GM21737 (cell line): ENCODE data around the gene AUTS2.

ENCODE experiments used
- ATAC-seq: cut with Tn5 transposase; IDR thresholded peaks from one replicate; pipeline ENCODE4 v1.9.1; 2021; ENCODE audit warnings: mild to moderate bottlenecking, moderate library complexity; ENCODE audit not compliant: unreplicated experiment

The AUTS2 gene

DNA sequence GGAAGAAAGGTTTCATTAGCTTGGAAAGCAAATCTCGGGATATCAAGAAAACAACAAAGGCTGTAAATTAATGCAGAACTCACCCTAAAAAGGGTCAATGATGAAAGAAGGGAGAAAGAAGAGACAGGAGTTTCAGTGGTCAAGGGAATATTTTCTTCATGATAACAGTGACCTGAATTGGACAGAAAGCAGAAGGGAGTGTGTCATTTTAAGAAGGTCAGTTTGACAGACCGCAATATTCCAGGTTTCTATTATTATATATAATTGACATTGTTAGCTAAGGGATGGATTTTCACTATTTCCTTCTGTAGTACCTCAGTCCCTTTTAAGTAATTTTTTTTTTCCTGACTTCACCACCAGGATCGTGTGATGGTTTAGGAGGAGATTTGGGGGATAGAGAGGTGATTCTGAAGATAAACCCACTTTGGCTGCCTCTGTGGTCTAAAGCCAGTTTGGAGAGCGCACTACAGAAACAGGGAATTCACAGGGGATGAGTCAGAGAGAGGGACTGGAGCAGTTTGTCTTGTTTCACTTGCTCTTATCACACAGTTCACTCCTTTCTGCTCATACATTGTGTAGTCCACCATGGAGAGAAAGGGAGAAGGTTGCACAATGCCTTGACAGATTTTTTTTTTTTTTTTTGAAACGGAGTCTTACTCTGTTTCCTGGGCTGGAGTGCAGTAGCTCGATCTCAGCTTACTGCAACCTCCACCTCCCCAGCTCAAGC lies 417.9 kb downstream of the AUTS2 start:
- no peak for ATAC-seq

DNA sequence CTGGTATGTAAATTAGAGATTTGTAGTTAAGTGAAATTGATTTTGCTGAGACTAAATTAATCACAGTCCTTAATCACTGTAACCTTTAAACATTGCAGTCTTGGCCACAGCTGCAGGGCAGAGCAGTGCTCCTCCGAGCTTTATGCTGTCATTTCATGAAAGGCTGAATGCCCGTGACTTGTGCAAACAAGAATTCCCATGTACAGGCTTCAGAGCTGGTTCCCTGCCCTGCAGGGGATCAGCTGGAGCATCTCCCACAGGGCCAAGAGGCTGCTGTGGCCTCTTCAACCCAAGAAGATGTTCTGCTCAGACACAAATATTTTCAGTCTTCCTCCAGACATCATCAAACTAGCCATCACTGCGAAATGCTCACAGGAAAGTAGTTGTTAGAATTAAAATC lies 419.1 kb downstream of the AUTS2 start:
- ATAC-seq = no peak

DNA sequence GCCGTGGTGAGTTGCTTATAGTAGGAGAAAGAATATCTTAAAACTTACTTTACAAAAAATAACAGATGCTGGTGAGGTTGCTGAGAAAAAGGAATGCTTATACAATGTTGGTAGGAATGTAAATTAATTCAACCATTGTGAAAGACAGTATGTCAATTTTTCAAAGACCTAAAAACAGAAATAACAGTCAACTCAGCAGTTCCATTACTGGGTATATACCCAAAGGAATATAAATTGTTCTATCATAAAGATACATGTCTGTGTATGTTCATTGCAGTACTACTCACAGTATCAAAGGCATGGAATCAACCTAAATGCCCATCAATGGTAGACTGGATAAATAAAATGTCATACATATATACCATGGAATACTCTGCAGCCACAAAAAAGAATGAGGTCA lies 420.4 kb downstream of the AUTS2 start:
- ATAC-seq = no peak

DNA sequence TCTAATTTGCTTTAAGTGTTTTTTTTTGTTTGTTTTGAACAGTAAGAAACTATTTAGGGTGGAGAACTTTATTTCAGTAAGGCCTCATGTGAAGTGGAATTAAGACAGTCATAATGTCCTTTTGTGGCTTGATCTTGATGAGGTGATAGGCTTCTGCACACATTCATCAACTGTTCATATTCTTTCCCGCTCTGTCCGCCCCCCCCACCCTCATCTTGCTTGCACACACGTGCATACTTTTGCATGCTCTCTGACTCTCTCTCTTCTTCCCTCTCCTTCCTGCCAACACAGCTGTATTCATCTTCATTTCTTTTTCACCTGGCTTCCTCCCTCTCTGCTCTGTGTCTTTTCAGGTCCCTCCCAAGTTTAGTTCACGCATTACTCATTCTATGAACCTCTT lies 429.6 kb downstream of the AUTS2 start:
- no peak for ATAC-seq

DNA sequence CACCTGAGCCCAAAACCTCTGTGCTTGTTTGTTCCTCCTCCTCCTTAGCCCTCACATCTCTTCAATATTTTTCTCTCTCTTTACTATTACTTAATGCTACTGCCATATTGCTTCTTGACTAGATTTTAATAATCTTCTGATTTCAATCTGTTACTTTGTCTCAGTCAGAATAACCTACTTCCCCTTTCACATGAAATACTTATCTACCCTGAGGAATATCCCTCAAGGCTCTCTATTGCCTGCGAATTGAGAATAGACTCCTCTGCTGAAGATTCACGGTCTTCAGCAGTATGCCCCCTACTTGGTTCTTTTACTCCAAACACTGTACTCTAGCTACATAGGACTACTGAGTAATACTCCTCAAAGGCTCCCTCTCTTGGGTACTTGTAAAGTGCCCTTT lies 430.3 kb downstream of the AUTS2 start:
- ATAC-seq = no peak

DNA sequence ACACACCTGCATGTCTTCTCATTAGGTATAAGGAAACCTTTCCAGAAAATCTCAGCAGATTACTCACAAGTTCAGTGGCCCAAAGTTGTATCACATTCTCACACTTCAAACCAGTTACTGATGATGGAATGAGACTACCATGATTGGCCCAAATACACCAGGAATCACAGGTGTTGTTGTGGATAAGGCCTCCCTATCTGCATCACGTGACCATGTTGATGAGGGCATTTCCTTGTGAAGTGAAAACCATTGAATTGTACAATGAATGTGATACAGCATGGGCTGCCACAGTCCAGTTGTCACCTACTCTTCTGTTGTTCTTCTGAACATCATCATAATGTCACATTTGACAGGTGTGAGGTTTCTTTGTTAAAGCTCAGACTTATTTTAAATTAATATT lies 431.7 kb downstream of the AUTS2 start:
- no peak for ATAC-seq

DNA sequence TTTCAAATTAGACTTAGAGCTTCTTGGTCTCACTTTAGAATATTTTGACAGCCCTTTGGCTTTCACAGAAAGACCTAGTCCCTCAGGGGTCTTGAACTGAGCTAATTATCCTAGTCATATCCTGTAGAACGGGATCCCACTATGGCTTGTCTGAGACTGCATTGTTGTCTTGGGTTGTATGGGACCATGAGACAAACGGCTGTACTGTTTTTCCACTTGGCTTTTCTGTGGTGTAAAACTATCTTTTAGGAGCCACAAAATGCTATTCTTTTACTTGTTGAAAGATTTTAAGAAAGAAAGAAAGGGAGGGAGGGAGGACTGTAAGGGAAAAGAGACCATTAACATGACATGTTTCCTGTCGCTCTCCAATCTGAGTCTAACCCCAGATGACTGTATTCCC lies 432.5 kb downstream of the AUTS2 start:
- no peak for ATAC-seq

DNA sequence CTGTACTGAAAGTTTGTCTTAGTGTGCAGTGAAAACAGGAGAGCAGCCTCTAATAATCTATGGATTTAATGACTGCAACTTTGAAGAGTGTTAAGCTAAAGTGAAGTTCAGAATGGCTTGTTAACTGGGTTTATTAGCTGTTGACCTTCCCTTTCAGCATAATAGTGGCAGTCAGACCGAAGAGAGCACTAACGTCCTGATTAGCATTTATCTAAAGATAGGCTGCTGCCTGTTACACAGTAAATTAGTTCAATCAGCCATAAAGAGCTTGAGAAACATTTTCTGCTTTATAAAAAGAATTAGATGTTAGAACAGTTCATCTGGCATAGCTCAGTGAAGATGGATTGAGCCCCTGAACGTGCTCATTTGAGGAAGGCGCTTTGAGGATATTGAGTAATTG lies 433.0 kb downstream of the AUTS2 start:
- ATAC-seq = no peak

DNA sequence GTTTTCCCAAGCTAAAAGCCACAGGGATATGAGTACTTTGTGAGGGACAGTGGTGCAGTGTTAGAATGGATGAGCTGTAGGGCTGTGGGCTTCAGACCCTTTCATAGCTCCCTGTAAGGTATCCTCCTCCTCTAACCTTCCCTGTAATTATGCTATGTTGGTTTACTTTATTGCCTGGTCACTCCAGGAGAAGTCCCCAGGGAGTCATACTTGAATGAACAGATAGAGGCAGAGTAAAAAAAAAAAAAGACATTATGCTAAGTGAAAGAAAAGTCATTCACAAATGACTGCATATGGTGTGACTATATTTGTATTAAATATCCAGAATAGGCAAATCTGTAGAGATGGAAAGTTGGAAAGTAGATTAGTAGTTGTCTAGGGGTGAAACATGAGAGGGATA lies 434.4 kb downstream of the AUTS2 start:
- ATAC-seq = no peak

DNA sequence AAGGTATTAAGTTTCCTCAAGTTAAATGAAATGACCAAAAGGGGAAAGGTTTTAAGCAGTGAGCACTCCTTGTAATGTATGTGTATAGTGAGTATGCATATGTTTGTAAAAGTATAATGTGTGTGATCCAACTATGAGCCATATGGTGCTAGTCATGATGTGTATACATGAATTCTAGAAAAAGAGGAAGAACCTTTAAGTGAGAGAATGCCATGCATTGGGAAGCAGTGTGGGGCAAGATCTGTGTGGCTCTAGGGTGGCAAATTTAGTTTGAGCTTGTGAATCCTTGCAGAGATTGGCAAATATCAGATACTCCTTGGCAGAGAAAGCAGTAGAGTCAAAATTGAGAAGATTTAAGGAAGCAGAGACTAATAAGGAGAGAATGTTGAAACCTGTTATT lies 435.0 kb downstream of the AUTS2 start:
- no peak for ATAC-seq

DNA sequence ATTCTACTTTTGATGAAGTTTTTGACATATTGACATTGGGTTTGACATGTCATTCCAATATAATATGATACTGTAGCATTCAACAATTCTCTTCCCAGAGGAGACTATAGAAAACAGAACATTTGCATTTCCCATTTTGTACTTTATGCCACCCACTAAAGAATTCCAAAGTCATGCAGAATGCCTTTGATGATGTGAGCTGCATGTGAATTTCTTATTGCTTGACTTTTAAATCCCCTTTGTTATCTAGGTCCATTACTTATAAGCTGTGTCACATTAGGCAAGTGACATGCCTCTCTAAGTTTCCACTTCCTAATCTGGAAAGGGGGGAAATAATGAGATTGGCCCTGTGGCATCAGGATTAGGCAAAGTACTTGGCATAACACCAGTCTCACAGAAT lies 436.7 kb downstream of the AUTS2 start:
- no peak for ATAC-seq

DNA sequence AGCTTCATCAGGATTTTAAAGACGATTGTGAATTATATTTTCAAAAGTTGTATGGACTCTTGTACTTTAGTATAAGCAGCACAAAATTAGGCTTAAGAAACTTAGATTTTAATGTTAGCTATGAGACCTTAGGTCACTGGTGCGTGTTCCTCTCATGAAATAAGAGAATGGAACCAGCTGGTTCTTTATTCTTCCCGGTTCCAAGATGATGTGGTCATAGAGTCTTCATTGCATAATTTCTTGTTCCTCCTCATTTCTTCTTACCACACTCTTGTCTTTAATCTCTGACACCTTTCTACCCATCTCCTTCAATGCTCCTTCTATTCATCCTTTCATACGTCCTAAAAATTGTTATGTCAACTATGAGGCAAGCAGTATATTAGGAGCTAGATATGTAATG lies 437.2 kb downstream of the AUTS2 start:
- ATAC-seq = no peak

DNA sequence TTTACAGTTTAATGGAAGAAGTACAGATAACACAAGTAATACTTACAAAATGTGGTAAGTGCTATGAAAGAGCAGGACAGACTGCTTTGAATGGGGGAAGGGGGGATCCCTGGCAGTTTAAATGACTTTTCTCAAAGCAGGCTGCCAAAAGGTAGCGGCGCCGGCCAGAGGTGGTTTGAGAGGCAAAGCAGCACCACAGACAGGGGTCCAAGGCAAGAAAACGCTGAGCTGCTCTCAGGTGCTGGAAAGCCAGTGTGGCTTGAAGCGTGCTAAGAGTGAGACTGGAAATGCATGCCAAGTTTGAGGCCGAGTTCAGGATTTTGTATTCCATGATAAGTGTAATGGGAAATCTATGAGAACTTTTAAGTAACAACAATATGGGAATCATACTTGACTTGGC lies 437.7 kb downstream of the AUTS2 start:
- ATAC-seq = no peak

DNA sequence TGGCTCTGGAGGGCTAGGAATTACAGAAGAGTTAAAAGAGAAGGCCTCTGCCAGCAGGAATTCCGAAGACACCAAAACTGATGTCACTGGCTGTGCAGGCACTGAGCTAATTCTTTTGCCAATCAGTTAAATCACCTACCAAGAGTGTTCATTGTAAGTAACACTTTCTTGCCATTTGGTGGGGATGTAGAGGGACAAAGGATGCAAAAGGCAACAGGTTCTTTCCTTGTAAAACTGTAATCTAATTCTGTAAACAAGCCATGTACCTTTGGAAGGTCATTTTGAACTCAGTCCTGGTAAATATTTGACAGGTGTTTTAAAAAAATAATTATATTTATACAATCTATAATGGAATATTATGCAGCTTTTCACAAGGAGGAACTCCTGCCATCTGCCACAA lies 438.4 kb downstream of the AUTS2 start:
- no peak for ATAC-seq

DNA sequence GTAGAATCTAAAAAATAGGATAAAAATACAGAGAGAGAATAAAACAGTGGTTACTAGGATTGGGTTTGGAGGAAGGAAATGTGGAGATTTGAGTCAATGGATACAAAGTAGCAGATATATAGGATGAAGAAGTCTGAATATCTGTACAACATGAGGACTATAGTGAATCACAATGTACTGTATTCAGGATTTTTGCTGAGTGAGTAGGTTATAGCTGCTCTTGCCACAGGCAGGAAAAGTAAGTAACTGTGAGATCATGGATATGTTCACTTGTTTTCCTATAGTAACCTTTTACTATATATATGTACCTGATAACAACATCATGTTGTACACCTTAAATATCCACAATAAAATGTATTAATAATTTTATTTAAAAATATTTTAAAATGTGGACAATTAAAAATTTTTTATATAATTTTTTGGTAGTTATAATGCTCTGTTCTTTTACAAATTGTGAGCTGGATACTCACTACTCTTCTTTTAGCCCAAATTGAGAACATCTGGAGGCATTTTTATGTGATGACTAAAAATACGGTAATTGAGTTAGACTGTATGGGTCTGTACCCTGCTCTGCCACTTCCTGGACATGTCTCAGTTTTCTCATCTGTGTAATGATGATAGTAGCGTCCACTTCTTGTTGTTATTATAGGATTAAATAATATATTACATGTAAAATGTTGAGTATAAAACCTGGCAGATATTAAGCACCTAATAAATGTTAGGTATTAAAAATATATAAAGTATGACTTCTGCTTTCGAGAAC lies 439.1 kb downstream of the AUTS2 start:
- no peak for ATAC-seq

DNA sequence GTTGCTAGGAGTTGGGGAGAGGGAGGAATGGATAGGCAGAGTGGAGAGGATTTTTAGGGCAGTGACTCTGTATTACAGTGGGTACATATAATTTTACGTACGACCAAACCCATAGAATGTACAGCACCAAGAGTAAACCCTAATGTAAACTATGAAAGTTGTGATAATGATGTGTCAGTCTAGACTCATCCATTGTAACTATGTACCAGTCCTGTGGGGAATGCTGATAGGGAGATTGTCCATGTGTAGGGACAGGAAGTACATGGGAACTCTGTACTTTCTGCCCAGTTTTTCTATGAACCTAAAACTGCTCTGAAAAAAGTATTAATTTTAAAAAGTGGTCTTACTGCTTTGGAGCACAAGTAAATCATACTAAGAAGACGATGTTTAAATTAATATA lies 441.8 kb downstream of the AUTS2 start:
- no peak for ATAC-seq

DNA sequence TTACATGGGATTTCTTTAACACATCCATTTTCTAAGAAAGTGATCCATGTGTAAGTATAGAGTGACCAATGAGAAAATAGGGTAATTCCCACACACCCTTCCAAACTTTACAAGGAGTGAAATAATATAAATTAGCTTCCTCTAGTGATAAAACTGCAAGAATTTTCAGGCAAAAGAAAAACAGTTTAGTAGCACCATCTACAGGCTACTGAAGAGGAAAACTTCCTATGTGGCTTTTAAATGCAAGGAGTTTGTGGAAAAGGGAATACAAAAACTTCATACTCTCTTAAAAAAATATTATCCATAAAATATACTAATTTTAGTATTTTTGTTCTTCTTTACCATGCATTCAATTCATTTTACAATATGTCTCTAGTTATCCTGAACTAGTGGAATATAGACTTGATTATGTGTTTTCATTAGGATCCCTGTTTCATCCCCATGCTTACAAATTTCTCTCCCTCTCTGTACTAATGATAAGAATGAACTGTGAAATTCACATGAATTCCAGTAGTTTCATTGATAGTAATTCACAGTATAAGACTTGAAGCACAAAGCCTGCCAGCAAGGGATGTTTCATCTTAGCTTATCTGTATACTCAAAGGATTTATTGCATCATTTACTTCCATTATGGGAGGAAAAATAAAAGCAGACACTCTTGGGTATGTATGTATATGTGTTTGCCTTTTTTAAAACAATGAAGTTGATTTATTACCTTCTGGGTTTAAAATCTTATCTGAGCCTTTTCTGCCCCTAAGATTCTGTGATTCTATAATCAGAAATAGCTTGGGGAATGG lies 442.9 kb downstream of the AUTS2 start:
- no peak for ATAC-seq

DNA sequence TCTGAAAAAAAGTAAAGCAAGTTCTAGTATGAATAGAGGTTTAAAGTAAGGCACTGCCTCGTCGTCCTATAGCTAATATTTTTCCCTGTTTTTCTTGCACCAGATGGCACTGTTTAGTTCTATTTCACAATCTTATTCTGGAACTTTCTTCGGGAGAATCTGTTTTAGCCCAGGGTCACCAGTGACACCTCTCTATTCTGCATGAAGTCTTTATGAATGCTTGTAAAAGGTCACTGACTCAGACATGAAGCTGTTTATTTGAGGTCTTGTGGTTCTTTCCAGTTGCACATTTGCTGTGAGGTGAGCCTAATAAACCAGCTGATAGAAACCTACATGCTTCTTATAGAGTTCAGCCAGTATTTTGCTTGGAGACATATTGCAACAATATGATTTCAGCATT lies 444.3 kb downstream of the AUTS2 start:
- no peak for ATAC-seq

DNA sequence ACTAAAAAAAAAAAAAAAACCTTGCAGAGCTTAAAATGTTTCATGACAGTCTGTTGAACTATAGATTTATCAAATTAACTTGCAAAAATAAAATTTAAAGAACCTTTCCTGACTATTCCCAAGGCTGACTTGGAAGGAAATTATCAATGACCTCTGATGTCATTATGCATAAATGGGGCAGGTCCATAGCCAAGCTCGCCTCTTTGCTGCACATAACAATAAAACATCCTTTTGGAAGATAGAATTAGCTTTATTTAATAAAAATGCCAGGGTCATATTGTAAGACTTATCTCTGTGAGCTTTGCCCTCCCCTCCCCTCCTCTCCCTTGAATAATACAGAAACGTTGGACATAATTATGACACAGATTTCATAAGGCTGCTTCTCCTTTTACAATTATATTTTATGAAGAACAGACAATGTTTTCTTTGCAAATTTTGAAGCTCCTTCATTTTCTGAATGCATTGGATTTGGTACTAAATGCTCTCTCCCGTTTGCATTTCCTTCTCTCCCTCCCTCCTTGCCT lies 444.8 kb downstream of the AUTS2 start:
- no peak for ATAC-seq

DNA sequence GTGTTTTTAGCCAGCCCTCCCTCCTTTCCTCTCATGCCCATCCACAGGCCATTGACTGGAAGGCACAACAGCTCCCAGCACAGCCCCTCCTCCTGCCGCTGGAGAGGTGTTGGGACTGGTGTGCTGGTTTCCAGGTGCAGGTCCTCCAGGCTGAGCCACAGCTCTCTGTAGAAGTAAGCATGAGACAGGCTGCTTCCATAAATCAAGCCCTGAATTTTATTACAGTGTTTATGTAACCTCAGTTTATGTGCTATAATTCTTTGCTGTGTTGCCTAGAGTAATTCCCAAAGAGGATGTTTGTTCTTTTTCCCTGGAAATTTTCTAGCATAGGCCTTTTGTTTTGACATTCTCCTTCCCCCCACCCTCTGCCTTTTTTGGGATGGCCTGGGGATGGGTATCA lies 445.8 kb downstream of the AUTS2 start:
- no peak for ATAC-seq

DNA sequence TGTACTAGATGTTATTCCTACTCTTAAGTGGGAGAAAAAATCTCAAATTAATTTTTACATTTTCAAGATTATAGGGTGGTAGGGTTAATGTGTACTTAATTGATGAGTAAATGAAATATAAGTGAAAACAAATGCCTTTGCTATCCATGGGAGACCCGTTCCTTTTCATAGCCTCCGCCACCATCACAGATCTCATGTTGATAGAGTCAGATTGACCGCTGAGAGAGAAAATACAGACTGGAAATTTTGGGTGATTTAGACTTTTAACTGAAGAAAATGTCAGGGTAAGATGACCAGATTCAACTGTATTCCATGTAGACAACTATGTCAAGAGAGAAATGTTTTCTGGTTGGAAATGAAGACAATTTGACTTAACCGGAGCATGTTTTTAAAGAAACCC lies 446.2 kb downstream of the AUTS2 start:
- no peak for ATAC-seq

DNA sequence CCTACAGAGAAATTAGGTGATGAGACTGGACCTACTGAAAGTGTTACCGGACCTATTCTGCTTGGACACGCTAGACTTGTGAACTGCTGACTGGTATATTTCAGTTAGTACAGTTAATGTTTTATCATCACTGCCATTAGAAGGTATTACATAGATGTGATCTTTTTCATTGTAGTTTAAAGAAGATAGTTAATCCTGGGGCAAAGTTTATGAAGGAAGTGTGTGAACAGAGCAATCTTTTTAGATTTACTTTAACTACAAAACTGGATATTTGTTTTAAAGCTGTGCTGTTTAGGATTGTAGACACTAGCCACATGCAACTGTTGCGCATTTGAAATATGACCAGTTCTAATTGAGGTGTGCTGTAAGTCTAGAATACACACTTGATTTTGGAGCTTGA lies 446.7 kb downstream of the AUTS2 start:
- ATAC-seq = no peak
